IMR-90 (cell line): ENCODE data around the gene RLN3.

ENCODE experiments used
- RAD21 ChIP-seq: IDR thresholded peaks from 2 replicates; pipeline ENCODE4 v1.6.1; 2012; ENCODE audit warnings: low read length, improper control_type of control experiment
- TF ChIP-seq, protein P1 (sequence below): conservative IDR thresholded peaks from 2 replicates; pipeline ENCODE4 v1.5.1; 2012; ENCODE audit warnings: mild to moderate bottlenecking, low read depth, low read length, improper control_type of control experiment
- TF ChIP-seq, protein P2 (sequence below): fragments of 150-350 bp; IDR thresholded peaks from 2 replicates; pipeline ENCODE4 v1.6.1; 2017; ENCODE audit warnings: mild to moderate bottlenecking, antibody characterized with exemption, low read length, low read depth

DNA sequence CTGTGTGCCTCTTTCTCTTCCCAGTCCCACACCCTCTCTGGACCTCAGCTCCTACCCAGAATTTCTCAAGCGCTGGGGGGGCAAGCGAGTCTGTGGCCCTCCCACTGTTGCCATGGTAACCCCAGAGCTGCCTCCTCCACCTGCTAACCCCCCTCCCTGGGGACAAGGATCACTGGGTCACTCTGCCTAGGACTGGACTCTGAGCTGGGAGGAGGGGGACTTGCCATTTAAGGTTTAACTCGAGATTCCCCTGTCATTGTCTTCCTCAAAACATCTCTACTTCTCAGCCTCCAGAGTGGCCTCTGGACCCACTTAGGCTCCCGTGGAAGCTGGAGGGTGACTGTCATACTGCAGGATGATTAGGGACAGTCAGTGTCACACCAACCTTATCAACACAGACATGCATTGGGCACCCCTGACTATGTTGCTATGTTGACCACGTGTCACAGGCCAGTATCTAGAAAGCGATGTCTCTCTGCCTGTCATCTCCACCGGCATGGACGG lies 31.8 kb downstream of the RLN3 start:
- no peak for TF ChIP-seq RAD21
- TF ChIP-seq, protein P1, sequence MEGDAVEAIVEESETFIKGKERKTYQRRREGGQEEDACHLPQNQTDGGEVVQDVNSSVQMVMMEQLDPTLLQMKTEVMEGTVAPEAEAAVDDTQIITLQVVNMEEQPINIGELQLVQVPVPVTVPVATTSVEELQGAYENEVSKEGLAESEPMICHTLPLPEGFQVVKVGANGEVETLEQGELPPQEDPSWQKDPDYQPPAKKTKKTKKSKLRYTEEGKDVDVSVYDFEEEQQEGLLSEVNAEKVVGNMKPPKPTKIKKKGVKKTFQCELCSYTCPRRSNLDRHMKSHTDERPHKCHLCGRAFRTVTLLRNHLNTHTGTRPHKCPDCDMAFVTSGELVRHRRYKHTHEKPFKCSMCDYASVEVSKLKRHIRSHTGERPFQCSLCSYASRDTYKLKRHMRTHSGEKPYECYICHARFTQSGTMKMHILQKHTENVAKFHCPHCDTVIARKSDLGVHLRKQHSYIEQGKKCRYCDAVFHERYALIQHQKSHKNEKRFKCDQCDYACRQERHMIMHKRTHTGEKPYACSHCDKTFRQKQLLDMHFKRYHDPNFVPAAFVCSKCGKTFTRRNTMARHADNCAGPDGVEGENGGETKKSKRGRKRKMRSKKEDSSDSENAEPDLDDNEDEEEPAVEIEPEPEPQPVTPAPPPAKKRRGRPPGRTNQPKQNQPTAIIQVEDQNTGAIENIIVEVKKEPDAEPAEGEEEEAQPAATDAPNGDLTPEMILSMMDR: no peak
- TF ChIP-seq, protein P2, sequence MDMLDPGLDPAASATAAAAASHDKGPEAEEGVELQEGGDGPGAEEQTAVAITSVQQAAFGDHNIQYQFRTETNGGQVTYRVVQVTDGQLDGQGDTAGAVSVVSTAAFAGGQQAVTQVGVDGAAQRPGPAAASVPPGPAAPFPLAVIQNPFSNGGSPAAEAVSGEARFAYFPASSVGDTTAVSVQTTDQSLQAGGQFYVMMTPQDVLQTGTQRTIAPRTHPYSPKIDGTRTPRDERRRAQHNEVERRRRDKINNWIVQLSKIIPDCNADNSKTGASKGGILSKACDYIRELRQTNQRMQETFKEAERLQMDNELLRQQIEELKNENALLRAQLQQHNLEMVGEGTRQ: no peak
